Measurements from ENCODE around the gene TMEM97.

The TMEM97 gene

GRCh38 chr17:28357061-28357900 lies 38.3 kb downstream of the TMEM97 start, which contains the start of gene POLDIP2:
Gene POLDIP2, minus strand, starts transcription at chr17:28357527. Its CDS starts 79 bp downstream, at chr17:28357448.
- H3K27ac ChIP-seq, result peak within 1 kb of the TSS; percentile 63 to 99 (median 94)

GRCh38 chr17:28357901-28358197 lies 38.8 kb downstream of the TMEM97 start:
- Histone ChIP-seq H3K4me3 (peak overlapping the region; percentile 62 to 100 (median 84)), H3K27ac (peak overlapping the region in 20 of 21 experiments; percentile 76 to 99 (median 94))

More at GRCh38 chr17:28357061-28357900, 38.3 kb downstream of the TMEM97 start, which contains the start of gene POLDIP2:
- H3K4me3 ChIP-seq, result peak within 1 kb of the TSS; percentile 62 to 100 (median 84)

- no peak overlapping the region for H3K4me3 ChIP-seq
- no peak overlapping the region for H3K27ac ChIP-seq
Observed at GRCh38 chr17:28363186-28363585, 44.2 kb downstream of the TMEM97 start.

GRCh38 chr17:28363776-28364650 lies 45.0 kb downstream of the TMEM97 start:
- no peak overlapping the region for H3K27ac ChIP-seq

GRCh38 chr17:28364665-28365363 lies 45.8 kb downstream of the TMEM97 start, which contains the start of gene SEBOX:
Gene SEBOX, minus strand, starts transcription at chr17:28365199. Its CDS starts 48 bp downstream, at chr17:28365151.
- H3K4me3 ChIP-seq, result no peak within 1 kb of the TSS
- H3K27ac ChIP-seq, result no peak within 1 kb of the TSS

More at GRCh38 chr17:28363776-28364650, 45.0 kb downstream of the TMEM97 start:
- no peak overlapping the region for H3K4me3 ChIP-seq

GRCh38 chr17:28365487-28365886 lies 46.5 kb downstream of the TMEM97 start:
- no peak overlapping the region for H3K27ac ChIP-seq

GRCh38 chr17:28366605-28367004 lies 47.6 kb downstream of the TMEM97 start:
- H3K4me3 ChIP-seq, result no peak overlapping the region
- H3K27ac ChIP-seq, result no peak overlapping the region

More at GRCh38 chr17:28365487-28365886, 46.5 kb downstream of the TMEM97 start:
- H3K4me3 ChIP-seq, result no peak overlapping the region

GRCh38 chr17:28367641-28368305 lies 48.8 kb downstream of the TMEM97 start:
- Histone ChIP-seq H3K4me3 (no peak overlapping the region), H3K27ac (no peak overlapping the region)

GRCh38 chr17:28368306-28368831 lies 49.4 kb downstream of the TMEM97 start:
- Histone ChIP-seq H3K27ac (no peak overlapping the region), H3K4me3 (no peak overlapping the region)

- H3K4me3 ChIP-seq, result no peak overlapping the region
- no peak overlapping the region for H3K27ac ChIP-seq
Observed at GRCh38 chr17:28368915-28369683, 50.1 kb downstream of the TMEM97 start.

- H3K27ac ChIP-seq, result peak overlapping the region in 3 of 21 experiments; percentile 29 to 64 (median 42)
- no peak overlapping the region for H3K4me3 ChIP-seq
Observed at GRCh38 chr17:28369684-28370034, 50.7 kb downstream of the TMEM97 start.

- Histone ChIP-seq H3K27ac (peak within 1 kb of the TSS in 10 of 21 experiments; percentile 5 to 70 (median 30)), H3K4me3 (peak within 1 kb of the TSS in 6 of 7 experiments; percentile 43 to 55 (median 47))
Observed at GRCh38 chr17:28370035-28370743, 51.2 kb downstream of the TMEM97 start, which contains the start of gene VTN. Gene VTN, minus strand, starts transcription at chr17:28370307. Its CDS starts 104 bp downstream, at chr17:28370203.

GRCh38 chr17:28370744-28371103 lies 51.7 kb downstream of the TMEM97 start:
- Histone ChIP-seq H3K27ac (peak overlapping the region in 7 of 21 experiments; percentile 17 to 69 (median 30)), H3K4me3 (no peak overlapping the region)

- Histone ChIP-seq H3K27ac (peak within 1 kb of the TSS in 17 of 21 experiments; percentile 18 to 72 (median 54)), H3K4me3 (peak within 1 kb of the TSS; percentile 43 to 55 (median 48))
Observed at GRCh38 chr17:28371245-28372202, 52.5 kb downstream of the TMEM97 start, which contains the start of gene SARM1. Gene SARM1, plus strand, starts transcription at chr17:28371694. Its CDS starts 339 bp downstream, at chr17:28372033.

GRCh38 chr17:28372203-28372944 lies 53.4 kb downstream of the TMEM97 start:
- Histone ChIP-seq H3K27ac (peak overlapping the region in 16 of 21 experiments; percentile 23 to 72 (median 56)), H3K4me3 (peak overlapping the region; percentile 43 to 55 (median 48))
